PC-3 (cell line): Measurements from ENCODE around the gene CDK2.

ENCODE experiments used
- EZH2 ChIP-seq: fragments of 300-600 bp; sonication (generic); IDR thresholded peaks from one replicate; pipeline ENCODE4 v1.6.1; 2017; ENCODE audit warnings: antibody characterized with exemption, mild to moderate bottlenecking, low read length; ENCODE audit not compliant: unreplicated experiment
- EZH2phosphoT487 ChIP-seq: fragments of 300-600 bp; sonication (generic); IDR thresholded peaks from 2 replicates; pipeline ENCODE4 v1.6.1; 2018; ENCODE audit warnings: mild to moderate bottlenecking, antibody characterized with exemption, low read length, borderline replicate concordance
- TF ChIP-seq, protein P1 (sequence below): fragments of 300-600 bp; sonication (generic); conservative IDR thresholded peaks from 2 replicates; pipeline ENCODE4 v1.5.1; 2017; ENCODE audit warnings: antibody characterized with exemption, low read depth, mild to moderate bottlenecking, low read length

DNA sequence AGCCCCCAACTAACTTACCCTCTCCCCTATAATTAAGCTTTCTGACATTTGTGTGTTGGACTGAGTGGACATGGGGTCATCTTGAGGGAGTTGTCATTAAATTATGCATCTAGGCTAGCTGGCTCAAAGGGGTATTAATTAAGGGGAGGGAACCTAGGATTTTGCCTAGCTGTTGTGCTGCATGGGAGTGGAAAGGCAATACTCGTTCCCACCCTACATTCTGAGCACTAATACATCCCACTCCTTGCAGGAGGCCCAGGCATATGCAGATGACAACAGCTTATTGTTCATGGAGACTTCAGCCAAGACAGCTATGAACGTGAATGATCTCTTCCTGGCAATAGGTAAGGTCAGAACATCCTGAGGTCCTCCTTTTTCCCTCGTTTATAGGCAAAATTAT lies 24.5 kb downstream of the CDK2 start:
- TF ChIP-seq, protein P1, sequence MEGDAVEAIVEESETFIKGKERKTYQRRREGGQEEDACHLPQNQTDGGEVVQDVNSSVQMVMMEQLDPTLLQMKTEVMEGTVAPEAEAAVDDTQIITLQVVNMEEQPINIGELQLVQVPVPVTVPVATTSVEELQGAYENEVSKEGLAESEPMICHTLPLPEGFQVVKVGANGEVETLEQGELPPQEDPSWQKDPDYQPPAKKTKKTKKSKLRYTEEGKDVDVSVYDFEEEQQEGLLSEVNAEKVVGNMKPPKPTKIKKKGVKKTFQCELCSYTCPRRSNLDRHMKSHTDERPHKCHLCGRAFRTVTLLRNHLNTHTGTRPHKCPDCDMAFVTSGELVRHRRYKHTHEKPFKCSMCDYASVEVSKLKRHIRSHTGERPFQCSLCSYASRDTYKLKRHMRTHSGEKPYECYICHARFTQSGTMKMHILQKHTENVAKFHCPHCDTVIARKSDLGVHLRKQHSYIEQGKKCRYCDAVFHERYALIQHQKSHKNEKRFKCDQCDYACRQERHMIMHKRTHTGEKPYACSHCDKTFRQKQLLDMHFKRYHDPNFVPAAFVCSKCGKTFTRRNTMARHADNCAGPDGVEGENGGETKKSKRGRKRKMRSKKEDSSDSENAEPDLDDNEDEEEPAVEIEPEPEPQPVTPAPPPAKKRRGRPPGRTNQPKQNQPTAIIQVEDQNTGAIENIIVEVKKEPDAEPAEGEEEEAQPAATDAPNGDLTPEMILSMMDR, result no peak
- no peak for TF ChIP-seq EZH2phosphoT487
- no peak for TF ChIP-seq EZH2
